Left forelimb (tissue), 1 donor: Measurements from ENCODE around the gene AOC3.
"Not testable (repeated sequence)": the region's sequence is repeated elsewhere in the genome, so short reads cannot be mapped to it uniquely, and the experiment has no call there.

Source experiments
- DNase-seq: peaks from one replicate; pipeline ENCODE4 v3.0.0-alpha.2; 2018; ENCODE audit warnings: low spot score

Gene AOC3

DNA sequence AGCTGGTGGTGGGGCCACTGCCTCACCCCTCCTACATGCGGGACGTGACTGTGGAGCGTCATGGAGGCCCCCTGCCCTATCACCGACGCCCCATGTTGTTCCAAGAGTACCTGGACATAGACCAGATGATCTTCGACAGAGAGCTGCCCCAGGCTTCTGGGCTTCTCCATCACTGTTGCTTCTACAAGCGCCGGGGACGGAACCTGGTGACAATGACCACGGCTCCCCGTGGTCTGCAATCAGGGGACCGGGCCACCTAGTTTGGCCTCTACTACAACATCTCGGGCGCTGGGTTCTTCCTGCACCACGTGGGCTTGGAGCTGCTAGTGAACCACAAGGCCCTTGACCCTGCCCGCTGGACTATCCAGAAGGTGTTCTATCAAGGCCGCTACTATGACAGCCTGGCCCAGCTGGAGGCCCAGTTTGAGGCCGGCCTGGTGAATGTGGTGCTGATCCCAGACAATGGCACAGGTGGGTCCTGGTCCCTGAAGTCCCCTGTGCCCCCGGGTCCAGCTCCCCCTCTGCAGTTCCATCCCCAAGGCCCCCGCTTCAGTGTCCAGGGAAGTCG is 16.8 kb downstream of the AOC3 start:
- not testable (repeated sequence) for DNase-seq

DNA sequence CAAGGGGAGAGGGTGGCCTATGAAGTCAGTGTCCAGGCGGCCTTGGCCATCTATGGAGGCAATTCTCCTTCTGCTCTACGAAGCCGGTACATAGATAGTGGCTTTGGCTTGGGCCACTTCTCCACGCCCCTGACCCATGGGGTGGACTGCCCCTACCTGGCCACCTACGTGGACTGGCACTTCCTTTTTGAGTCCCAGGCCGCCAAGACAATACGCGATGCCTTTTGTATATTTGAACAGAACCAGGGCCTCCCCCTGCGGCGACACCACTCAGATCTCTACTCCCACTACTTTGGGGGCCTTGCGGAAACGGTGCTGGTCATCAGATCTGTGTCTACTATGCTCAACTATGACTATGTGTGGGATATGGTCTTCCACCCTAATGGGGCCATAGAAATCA is 17.3 kb downstream of the AOC3 start:
- no peak for DNase-seq

DNA sequence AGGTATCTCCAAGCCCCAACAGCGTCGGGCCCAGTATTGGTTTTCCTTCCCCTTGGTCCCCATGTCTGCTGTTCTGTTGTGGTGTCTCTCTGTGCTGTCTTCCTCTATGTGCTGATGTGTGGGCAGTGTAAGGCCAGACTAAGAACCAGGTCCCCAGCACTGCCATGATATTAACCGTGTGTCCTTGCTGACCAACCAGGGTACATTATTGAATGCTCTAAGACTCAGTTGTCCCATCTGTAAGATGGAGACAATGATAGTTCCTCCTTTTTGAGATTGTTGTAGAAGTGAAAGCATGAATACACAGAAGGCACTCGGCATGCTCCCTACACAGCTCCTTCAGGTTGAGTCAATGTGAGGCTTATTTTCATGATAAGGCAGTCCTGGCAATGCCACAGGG is 20.6 kb downstream of the AOC3 start:
- no peak for DNase-seq

DNA sequence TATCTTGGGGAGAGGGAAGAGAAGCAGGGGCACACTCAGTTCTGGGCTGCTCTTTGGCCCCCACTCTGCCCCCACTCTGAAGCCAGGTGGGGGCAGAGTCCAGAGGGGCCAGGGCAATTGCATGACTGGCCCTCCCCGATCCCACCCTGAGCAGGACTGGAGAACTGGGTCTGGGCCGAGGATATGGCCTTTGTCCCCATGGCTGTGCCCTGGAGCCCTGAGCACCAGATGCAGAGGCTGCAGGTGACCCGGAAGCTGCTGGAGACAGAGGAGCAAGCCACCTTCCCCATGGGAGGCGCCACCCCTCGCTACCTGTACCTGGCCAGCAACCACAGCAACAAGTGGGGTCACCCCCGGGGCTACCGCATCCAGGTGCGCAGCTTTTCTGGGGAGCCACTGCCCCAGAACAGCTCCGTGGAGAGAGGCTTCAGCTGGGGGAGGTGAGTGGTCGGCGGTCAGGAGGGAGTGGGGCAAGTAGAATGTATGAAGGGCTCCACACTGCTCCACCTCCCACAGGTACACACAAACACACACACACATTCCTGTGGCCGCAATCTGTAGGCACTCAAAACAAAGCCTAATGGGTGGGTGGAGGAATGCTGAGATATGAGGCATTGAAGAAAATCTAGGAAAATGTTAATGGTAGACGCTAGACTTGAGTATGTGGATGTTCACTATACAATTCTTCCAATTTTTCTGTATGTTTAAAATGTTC is 21.4 kb downstream of the AOC3 start:
- DNase-seq, result no peak

- DNase-seq, result no peak
Measured at GRCh38 chr17:42873315-42873714, 22.3 kb downstream of the AOC3 start.

- DNase-seq, result not testable (repeated sequence)
Measured at GRCh38 chr17:42873932-42874695, 23.1 kb downstream of the AOC3 start.

DNA sequence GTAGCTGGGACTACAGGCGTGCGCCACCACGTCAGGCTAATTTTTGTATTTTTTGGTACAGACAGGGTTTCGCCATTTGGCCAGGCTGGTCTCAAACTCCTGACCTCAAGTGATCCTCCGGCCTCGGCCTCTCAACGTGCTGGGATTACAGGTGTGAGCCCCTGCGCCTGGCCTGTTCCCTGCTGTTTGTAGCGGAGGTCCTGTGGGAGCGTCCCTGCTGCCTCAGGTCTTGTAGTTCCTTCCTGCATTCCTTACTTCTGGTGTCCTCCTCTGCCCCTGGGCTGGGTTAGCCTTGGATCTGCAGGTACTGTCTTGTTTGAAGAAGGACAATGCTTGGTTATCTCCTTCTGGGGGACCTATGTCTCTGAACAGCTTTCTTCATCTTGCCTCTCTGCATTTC is 26.0 kb downstream of the AOC3 start:
- DNase-seq, result no peak

DNA sequence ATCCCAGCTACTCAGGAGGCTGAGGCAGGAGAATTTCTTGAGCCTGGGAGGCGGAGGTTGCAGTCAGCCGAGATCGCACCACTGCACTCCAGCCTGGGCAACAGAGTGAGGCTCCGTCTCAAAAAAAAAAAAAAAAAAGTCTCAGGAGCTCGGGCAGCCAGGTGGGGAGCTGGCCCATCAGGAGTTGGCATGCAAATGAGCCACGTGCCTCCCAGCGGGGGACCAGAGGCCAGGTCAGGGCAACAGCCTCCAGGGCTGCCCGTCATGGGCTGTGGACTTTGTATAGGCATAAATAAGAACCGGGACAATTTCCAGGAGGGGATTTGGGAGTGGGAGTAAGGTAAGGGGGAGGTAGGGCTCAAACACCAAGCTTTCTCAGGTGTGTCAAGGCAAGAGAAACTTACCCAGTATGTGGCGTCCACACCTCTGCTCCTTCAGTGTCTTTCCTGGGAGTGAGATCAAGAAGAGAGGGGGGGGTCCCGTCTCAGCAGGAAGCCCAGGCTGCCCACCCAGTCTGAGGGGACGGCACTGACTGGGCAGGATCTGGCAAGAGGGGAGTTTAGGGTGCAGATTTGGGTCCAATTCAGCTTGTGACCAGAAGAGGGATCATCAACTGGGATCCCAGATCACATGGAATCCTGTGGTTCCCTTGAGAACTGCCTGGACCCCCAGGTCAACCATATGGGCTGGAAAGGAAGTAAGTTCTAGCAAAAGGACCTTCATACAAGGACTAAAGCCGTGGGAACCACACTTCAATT is 27.3 kb downstream of the AOC3 start:
- DNase-seq, result no peak

- no peak for DNase-seq
Measured at GRCh38 chr17:42878924-42879595, 28.1 kb downstream of the AOC3 start.

DNA sequence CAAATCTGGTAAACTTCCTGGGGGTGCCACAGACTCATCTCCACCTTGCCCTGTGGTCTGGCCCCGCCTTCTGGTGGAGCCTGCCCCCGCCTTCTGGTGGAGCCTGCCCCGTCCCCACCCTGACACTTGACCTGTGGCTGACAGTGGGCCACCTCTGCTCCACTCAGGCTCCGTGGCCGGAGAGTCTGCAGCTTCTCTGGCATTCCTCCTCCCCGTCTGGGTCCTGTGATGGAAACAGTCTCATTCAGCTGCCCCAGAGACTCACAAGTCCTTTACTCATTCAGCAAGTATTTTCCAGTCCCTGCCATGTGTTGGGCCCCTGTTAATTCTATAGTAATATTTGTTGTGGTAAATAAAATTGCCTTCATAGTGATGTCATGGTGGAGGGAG is 28.6 kb downstream of the AOC3 start:
- no peak for DNase-seq

GRCh38 chr17:42880776-42881310 is 29.8 kb downstream of the AOC3 start:
- DNase-seq, result no peak

- DNase-seq, result not testable (repeated sequence)
Measured at GRCh38 chr17:42881706-42882105, 30.7 kb downstream of the AOC3 start.

DNA sequence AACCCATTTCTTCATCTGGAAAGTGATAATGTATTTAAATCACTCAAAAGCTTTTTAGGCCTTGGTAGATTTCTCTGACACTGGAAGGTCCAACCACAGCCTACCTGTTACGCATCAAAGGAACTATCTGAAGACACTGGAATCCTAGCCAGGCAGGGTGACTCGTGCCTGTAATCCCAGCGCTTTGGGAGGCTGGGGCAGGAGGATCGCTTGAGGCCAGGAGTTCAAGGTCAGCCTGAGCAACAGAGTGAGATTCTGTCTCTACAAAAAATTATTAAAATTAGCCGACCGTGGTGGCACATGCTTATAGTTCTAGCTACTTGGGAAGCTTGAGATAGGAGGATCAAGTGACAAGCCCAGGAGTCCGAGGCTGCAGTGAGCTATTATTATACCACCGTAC is 31.2 kb downstream of the AOC3 start:
- DNase-seq, result no peak

DNA sequence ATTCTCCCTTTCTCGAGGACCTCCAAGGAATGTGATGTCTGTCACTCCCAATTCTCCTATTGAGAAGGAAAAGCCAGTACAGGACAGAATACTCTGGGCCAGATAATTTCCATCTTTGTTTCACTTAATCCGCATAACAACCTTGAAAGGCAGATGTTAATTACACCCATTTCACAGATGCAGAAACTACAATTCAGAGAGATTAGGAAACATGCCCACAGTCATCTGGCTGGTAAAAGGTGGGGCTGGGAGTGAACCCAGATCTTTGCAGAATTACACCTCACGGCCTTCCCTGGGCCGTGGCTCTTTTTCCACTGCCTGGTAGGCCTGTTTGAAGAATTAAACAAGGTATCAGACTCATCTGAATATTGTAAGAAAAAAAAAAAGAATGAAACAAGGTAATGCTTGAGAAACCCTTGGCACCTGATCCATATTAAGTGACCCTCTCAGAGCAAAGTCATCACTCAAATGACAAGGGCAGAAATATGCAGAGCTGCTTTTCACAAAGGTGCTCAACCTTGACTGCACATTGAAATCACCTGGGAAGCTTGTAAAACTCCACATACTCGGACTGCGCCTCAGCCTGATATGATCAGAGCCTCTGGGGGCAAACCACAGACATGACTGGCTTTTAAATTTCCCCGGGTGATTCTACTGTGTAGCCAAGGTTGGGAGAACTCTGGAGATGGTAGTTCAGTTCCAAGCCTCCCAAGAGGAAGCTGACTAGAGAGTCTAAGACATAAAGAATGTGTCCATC is 33.0 kb downstream of the AOC3 start:
- DNase-seq, result no peak

DNA sequence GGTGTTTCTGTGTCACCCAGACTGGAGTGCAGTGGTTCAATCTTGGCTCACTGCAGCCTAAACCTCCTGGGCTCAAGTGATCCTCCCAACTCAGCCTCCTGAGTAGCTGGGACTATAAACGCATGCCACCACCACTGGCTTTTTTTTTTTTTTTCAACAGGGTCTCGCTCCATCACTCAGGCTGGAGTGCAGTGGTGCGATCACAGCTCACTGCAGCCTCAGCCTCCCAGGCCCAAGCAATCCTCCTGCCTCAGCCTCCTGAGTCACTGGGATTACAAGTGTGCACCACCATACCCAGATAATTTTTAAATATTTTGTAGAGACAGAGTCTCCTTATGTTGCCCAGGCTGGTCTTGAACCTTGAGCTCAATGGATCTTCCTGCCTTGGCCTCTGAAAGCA is 34.8 kb downstream of the AOC3 start:
- not testable (repeated sequence) for DNase-seq

DNA sequence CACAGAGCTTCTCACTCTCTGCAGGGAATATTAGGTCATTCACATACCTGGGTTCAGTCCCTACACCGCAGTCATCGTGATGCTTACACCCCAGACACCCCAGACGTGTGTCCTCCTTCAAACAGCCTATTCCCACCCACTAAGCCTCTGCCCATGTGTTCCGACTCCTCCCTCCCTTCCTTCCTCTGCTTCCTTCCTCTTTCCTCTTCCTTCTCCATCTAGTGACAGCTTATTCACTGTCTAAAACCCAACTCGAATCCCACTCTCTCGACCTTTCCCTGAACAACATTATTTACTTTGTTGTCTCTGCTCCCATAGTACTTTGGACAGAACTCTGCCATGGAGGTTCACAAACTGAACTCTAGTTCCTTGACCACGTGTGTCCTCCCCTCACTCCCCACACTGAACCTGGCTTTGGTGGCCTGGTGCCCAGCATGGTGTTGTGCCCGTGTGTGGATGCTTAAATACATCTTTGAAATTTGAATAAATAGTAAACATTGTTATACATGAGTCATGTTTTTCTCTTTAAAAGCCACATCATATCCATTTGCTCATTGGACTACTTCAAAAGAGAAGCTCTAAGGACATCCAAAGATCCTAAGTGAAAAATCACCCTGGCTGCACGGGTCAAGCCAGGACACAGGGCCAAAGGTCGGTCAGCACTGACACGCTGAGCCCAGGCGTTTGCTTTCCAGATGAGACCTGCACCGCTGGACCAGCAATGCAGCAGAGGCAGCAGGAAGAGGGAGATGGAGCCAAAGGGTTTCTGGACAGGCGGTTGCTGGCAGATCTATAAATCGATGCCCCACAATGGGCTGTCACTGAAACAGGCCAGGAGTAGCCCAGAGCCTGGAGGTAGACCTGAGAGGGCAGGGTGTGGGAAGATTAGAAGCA is 35.5 kb downstream of the AOC3 start:
- no peak for DNase-seq

GRCh38 chr17:42889809-42890208 is 38.8 kb downstream of the AOC3 start:
- DNase-seq, result no peak

DNA sequence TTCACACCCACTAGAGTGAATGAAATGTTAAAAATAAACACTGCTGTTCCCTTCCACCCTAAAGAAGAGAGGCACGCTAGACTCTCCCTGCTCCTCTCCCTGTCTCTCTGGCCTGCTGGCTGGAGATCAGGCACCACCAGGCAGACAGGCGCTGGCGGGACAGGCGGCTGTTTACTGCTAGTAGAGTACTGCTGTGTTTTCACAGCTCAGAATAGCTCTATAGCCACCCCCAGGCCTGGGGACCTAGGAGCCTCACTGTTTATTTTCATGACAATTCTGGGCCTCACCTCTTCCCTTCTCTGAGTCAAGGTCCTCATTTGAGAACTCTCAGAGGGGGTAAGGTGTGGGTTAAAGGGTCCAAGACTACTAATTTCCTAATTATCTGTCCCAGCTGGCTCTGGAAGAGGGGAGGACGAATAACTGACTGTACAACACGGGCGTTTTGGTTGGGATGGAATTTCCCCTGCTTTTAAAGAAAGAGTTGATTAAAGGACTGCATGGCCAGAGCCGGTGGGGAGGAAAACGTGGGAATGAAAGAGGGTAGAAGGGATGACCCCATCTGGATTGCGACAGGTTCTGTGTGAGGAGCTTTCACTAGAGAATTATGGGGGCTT is 40.6 kb downstream of the AOC3 start:
- no peak for DNase-seq

DNA sequence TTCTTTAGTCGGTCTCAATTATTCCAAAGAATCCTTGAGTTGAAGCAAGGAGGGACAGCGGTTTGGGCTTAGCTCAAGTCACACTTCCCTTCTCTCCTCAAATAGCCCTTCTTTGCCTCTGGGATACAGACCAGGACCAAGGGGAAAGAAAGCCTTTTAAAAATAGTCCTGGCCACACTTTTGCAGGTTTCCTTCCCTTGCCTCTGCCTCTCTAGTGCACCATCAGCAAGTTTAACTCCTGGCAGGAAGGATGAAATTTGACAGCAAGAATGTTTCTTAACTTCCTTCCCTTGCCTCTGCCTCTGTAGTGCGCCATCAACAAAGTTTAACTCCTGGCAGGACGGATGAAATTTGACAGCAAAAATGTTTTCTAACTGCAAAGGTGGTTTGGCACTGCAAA is 42.4 kb downstream of the AOC3 start:
- no peak for DNase-seq
